Kidney (tissue), 14 donors: Measurements from ENCODE around the gene C1QTNF8. TPM values are rescaled to one million over a fixed set of nuclear protein-coding genes. Genes with fewer than 3 reads are reported as not detected.
A peak's percentile ranks its signal among the peaks of the same experiment; 100 is the strongest.

Experiments
- DNase-seq, 5 donors: peaks; one replicate each; pipeline ENCODE4 v3.0.0-alpha.2; 2013 to 2020
- FAIRE-seq: peaks from 2 replicates; lab custom pipeline; 2012; peaks lifted over from hg19 to GRCh38; lab: Jason Lieb, UNC
- H3K27ac ChIP-seq, 2 donors: one replicate each; pipeline ENCODE4 v1.7.0; 2013; ENCODE audit warnings: low read depth in 2 of 2, low read length in 2 of 2, inconsistent platforms in 1 of 2
- H3K27me3 ChIP-seq: one replicate; pipeline ENCODE4 v1.7.1; 2013; ENCODE audit warnings: low read length, inconsistent platforms; ENCODE audit not compliant: control insufficient read depth, insufficient read depth
- H3K36me3 ChIP-seq, 3 donors: one replicate each; pipeline versions ENCODE4 v1.7.0 to v1.7.1; 2013; ENCODE audit warnings: low read length in 3 of 3, control low read depth in 1 of 3, inconsistent platforms in 1 of 3; ENCODE audit not compliant: insufficient read depth in 3 of 3, control insufficient read depth in 2 of 3
- H3K4me1 ChIP-seq, 3 donors: one replicate each; pipeline versions ENCODE4 v1.7.0 to v1.7.1; 2013; ENCODE audit warnings: low read length in 3 of 3, inconsistent platforms in 1 of 3, low read depth in 1 of 3; ENCODE audit not compliant: control insufficient read depth in 2 of 3, insufficient read depth in 2 of 3
- H3K4me3 ChIP-seq, 3 donors: one replicate each; pipeline versions ENCODE4 v1.7.0 to v1.8.1; 2013; ENCODE audit warnings: low read length in 3 of 3, control low read depth in 1 of 3, inconsistent platforms in 1 of 3
- H3K9ac ChIP-seq, 3 donors: one replicate each; pipeline versions ENCODE4 v1.7.0 to v1.7.1; 2013; ENCODE audit warnings: low read length in 3 of 3, control low read depth in 1 of 3, inconsistent platforms in 1 of 3
- H3K9me3 ChIP-seq, 3 donors: one replicate each; pipeline versions ENCODE4 v1.7.0 to v1.7.1; 2013; ENCODE audit warnings: low read length in 3 of 3, control low read depth in 1 of 3, inconsistent platforms in 1 of 3; ENCODE audit not compliant: control insufficient read depth in 2 of 3, insufficient read depth in 1 of 3
- intact Hi-C: fragments of 100-400 bp; cut with DNase I; formaldehyde crosslinking; loops from one replicate; pipeline ENCODE4 v1.11.1; 2022
- polyA plus RNA-seq: library from polyadenylated mRNA; stranded (reverse); fragments of 350-450 nt; fragmentation: Illumina TruSeq; extraction: RNeasy Lipid Tissue Mini Kit (QIAGEN cat#74804); gene quantifications from one replicate; pipeline ENCODE4 v1.2.3, GENCODE V29; 2014; ENCODE audit warnings: low read depth, low replicate concordance; ENCODE audit not compliant: insufficient read depth
- total RNA-seq: library from RNA; stranded (reverse); fragmentation: NEBNext Ultra II Directional; extraction: Animal tissue kit (Norgen Biotek cat#: 25700); gene quantifications from one replicate; pipeline ENCODE4 v1.2.1, GENCODE V29; 2021
- TF ChIP-seq, protein P1 (sequence below): IDR thresholded peaks from 3 replicates; pipeline ENCODE4 v1.5.1; 2012; ENCODE audit warnings: mild to moderate bottlenecking, moderate library complexity, borderline replicate concordance; ENCODE audit not compliant: insufficient read depth; ENCODE audit errors: extremely low read depth
- donor health status: control.
- donor health status: control.
- donor health status: control.
- donor health status: control.
- donor health status: control.
- donor health status: DM: yes; HTN: yes; CAD: no.
- donor health status: Normal renal cell carcinoma (clear cell type).

The C1QTNF8 gene
- total and polyA plus RNA-seq, 2 donors from 2014 or later = not detected

DNA sequence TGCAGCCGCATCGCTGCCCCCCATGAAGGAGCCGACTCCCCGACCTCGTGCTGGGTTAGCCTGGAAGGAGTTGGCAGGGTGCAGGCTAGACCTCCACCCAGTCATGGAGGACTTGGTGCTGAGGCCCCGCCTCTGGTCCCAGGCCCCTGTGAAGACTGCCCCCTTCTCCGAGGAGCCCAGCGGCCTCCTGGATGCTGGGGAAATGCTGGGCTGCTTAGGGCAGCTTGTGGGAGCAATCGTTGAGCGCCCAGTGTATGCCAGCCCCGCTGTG, 21.7 kb downstream of the C1QTNF8 start:
- Histone ChIP-seq H3K27ac (no peak overlapping the region), H3K4me3 (no peak overlapping the region), H3K9ac (no peak overlapping the region), H3K36me3 (no peaks in the 10 kb centered on the region), H3K27me3 (peaks cover 2% of the 10 kb centered on the region), H3K4me1 (peaks cover 0 to 2% (median 0%) of the 10 kb centered on the region in 3 donors), H3K9me3 (no peaks in the 10 kb centered on the region)
- DNase-seq (no peak), FAIRE-seq (no peak)
- intact Hi-C loops = no loop called here
- TF ChIP-seq, protein P1, sequence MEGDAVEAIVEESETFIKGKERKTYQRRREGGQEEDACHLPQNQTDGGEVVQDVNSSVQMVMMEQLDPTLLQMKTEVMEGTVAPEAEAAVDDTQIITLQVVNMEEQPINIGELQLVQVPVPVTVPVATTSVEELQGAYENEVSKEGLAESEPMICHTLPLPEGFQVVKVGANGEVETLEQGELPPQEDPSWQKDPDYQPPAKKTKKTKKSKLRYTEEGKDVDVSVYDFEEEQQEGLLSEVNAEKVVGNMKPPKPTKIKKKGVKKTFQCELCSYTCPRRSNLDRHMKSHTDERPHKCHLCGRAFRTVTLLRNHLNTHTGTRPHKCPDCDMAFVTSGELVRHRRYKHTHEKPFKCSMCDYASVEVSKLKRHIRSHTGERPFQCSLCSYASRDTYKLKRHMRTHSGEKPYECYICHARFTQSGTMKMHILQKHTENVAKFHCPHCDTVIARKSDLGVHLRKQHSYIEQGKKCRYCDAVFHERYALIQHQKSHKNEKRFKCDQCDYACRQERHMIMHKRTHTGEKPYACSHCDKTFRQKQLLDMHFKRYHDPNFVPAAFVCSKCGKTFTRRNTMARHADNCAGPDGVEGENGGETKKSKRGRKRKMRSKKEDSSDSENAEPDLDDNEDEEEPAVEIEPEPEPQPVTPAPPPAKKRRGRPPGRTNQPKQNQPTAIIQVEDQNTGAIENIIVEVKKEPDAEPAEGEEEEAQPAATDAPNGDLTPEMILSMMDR = no peak

DNA sequence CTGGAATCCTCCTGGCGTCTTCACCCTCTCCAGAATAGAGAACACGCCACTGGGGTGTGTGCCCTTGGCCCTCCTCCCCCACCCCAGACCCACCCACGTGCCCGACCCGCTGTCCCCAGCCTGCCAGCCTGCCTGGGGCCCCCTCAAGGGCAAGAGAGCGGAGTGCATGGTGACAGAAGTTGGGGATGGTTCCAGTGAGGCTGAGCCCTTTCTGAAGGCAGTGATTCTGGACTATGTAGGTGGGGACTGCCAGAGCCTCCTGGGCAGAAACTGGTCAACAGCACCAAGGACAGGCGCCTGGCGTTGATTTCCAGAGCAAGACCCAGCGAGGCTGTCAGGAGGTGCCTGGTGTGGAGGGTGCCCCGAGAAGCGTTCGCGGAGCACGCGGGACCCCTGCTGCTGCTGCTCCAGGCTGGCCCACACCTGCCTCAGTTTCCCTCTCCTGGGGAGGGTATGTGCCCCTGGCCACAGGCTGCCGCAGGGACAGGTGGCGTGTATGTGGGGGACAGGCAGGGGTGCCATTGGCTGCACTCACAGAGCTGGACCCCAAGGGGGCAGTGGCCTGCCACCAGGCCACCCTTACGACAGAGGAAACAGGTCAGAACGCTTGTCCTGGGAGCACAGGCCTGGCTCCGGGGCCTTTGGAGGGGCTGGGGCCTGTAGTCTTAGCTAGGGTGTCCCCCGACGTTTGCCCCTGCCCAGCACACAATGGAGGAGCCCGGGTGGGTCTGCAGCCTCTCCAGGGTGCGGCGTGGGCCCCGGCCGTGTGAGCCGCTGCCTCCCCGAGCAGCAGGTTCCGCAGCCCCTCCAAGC, 22.3 kb downstream of the C1QTNF8 start:
- H3K36me3 ChIP-seq = no peaks in the 10 kb centered on the region
- no peak overlapping the region for H3K4me3 ChIP-seq
- no peak overlapping the region for H3K9ac ChIP-seq
- no peaks in the 10 kb centered on the region for H3K9me3 ChIP-seq
- FAIRE-seq (no peak), DNase-seq (no peak)
- H3K27ac ChIP-seq = no peak overlapping the region
- peaks cover 0 to under 1% (median 0%) of the 10 kb centered on the region in 3 donors for H3K4me1 ChIP-seq
- TF ChIP-seq, protein P1 = peak; percentile 6
- intact Hi-C loops = no loop called here
- H3K27me3 ChIP-seq = peaks cover 2% of the 10 kb centered on the region

DNA sequence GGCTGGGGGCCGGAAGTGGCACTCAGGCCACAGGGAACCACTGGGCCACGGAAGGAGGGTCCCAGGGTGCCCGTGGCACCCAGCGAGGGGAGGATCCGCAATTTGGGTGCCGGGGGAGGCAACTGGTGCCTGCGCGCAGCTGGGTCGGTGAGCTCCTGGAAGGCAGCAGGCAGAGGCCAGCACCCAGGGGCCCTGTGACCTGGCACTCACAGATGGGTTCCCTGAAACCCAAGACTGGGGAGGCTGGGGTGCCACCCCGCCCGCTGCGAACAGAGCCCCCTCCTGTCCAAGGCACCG, 22.8 kb downstream of the C1QTNF8 start:
- Histone ChIP-seq H3K36me3 (no peaks in the 10 kb centered on the region), H3K9me3 (no peaks in the 10 kb centered on the region), H3K27ac (no peak overlapping the region), H3K4me1 (no peaks in the 10 kb centered on the region), H3K4me3 (no peak overlapping the region), H3K9ac (no peak overlapping the region), H3K27me3 (peaks cover 2% of the 10 kb centered on the region)
- DNase-seq (no peak), FAIRE-seq (no peak)
- TF ChIP-seq, protein P1 = no peak
- intact Hi-C loops = no loop called here
